PC-9 (cell line): ENCODE results near the gene TRABD.

Source experiments
- EZH2 ChIP-seq: fragments of 200-600 bp; sonication (generic); IDR thresholded peaks from 2 replicates; pipeline ENCODE4 v1.8.0; 2017; ENCODE audit warnings: antibody characterized with exemption, low read depth
- TF ChIP-seq, protein P1 (sequence below): fragments of 200-600 bp; sonication (generic); conservative IDR thresholded peaks from 2 replicates; pipeline ENCODE4 v1.6.1; 2017; ENCODE audit warnings: mixed run types, antibody characterized with exemption, mild to moderate bottlenecking, moderate library complexity

GRCh38 chr22:50236731-50237409 lies 51.2 kb downstream of the TRABD start:
- TF ChIP-seq, protein P1, sequence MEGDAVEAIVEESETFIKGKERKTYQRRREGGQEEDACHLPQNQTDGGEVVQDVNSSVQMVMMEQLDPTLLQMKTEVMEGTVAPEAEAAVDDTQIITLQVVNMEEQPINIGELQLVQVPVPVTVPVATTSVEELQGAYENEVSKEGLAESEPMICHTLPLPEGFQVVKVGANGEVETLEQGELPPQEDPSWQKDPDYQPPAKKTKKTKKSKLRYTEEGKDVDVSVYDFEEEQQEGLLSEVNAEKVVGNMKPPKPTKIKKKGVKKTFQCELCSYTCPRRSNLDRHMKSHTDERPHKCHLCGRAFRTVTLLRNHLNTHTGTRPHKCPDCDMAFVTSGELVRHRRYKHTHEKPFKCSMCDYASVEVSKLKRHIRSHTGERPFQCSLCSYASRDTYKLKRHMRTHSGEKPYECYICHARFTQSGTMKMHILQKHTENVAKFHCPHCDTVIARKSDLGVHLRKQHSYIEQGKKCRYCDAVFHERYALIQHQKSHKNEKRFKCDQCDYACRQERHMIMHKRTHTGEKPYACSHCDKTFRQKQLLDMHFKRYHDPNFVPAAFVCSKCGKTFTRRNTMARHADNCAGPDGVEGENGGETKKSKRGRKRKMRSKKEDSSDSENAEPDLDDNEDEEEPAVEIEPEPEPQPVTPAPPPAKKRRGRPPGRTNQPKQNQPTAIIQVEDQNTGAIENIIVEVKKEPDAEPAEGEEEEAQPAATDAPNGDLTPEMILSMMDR, result peak; percentile 82
- no peak for TF ChIP-seq EZH2
